GM18907 (cell line): ENCODE results near the gene PRKCD.

Source experiments
- ATAC-seq: cut with Tn5 transposase; IDR thresholded peaks from one replicate; pipeline ENCODE4 v1.9.1; 2021; ENCODE audit warnings: mild to moderate bottlenecking, moderate library complexity; ENCODE audit not compliant: unreplicated experiment

The PRKCD gene

GRCh38 chr3:53188136-53188685 is 27.2 kb downstream of the PRKCD start:
- ATAC-seq, result no peak

- no peak for ATAC-seq
These were observed 27.7 kb downstream of the PRKCD start for GRCh38 chr3:53188720-53189119.

GRCh38 chr3:53189276-53189675 is 28.3 kb downstream of the PRKCD start:
- no peak for ATAC-seq

- no peak for ATAC-seq
These were observed 29.6 kb downstream of the PRKCD start for GRCh38 chr3:53190659-53191058.

- no peak for ATAC-seq
These were observed 30.9 kb downstream of the PRKCD start for GRCh38 chr3:53191836-53192480.

- peak; percentile 46 for ATAC-seq
These were observed 31.6 kb downstream of the PRKCD start for GRCh38 chr3:53192608-53193007.

- ATAC-seq, result no peak
These were observed 32.6 kb downstream of the PRKCD start for GRCh38 chr3:53193466-53194209.

- ATAC-seq, result no peak
These were observed 33.4 kb downstream of the PRKCD start for GRCh38 chr3:53194210-53195065.

GRCh38 chr3:53195066-53195450 is 34.0 kb downstream of the PRKCD start:
- ATAC-seq, result no peak

GRCh38 chr3:53195602-53196574 is 34.9 kb downstream of the PRKCD start:
- ATAC-seq, result peak; percentile 49

GRCh38 chr3:53196575-53197407 is 35.8 kb downstream of the PRKCD start:
- ATAC-seq, result no peak

GRCh38 chr3:53198256-53198977 is 37.4 kb downstream of the PRKCD start:
- ATAC-seq, result no peak

GRCh38 chr3:53198996-53199395 is 38.0 kb downstream of the PRKCD start:
- ATAC-seq, result no peak

- no peak for ATAC-seq
These were observed 38.8 kb downstream of the PRKCD start for GRCh38 chr3:53199834-53200233.

- no peak for ATAC-seq
These were observed 39.8 kb downstream of the PRKCD start for GRCh38 chr3:53200501-53201498.

- ATAC-seq, result no peak
These were observed 41.5 kb downstream of the PRKCD start for GRCh38 chr3:53202331-53203015.
